HepG2 (cell line): ENCODE data around the gene GNG4. TPM values are rescaled to one million over a fixed set of nuclear protein-coding genes. Genes with fewer than 3 reads are reported as not detected.

Experiments
- FOXK2 ChIP-seq: fragments of 450-650 bp; IDR thresholded peaks from 2 replicates; pipeline ENCODE4 v1.6.1; 2016
- GTF2F1 ChIP-seq: fragments of 150-350 bp; IDR thresholded peaks from 2 replicates; pipeline ENCODE4 v1.6.1; 2014; ENCODE audit warnings: low read length
- KDM1A ChIP-seq: IDR thresholded peaks from 2 replicates; pipeline ENCODE4 v1.6.1; 2016; ENCODE audit warnings: missing compliant biosample characterization
- MXD1 ChIP-seq: sonication (generic); formaldehyde crosslinking; IDR thresholded peaks from 2 replicates; pipeline ENCODE4 v1.4.0; 2020; ENCODE audit warnings: mild to moderate bottlenecking, missing genetic modification reagents
- NR2F6 ChIP-seq, 2 experiments: IDR thresholded peaks; 2 replicates each; pipeline ENCODE4 v1.6.1; 2016; ENCODE audit warnings: antibody characterized with exemption in 1 of 2, mild to moderate bottlenecking in 1 of 2
- PRDM10 ChIP-seq: sonication (generic); formaldehyde crosslinking; IDR thresholded peaks from 2 replicates; pipeline ENCODE4 v1.4.0; 2020; ENCODE audit warnings: low read depth, missing genetic modification reagents
- TBX2 ChIP-seq: sonication (generic); formaldehyde crosslinking; IDR thresholded peaks from 2 replicates; pipeline ENCODE4 v1.5.0; 2020; ENCODE audit warnings: missing genetic modification reagents, mild to moderate bottlenecking, borderline replicate concordance
- XRCC5 ChIP-seq: fragments of 200-400 bp; formaldehyde crosslinking; optimal IDR thresholded peaks from 2 replicates; pipeline ENCODE3; 2017; ENCODE audit warnings: mild to moderate bottlenecking, low read length
- ZNF691 ChIP-seq: sonication (generic); formaldehyde crosslinking; IDR thresholded peaks from 2 replicates; pipeline ENCODE4 v1.4.0; 2020; ENCODE audit warnings: missing genetic modification reagents, low read depth, mild to moderate bottlenecking, borderline replicate concordance
- ZNF709 ChIP-seq: sonication (generic); formaldehyde crosslinking; IDR thresholded peaks from 2 replicates; pipeline ENCODE4 v1.5.0; 2020; ENCODE audit warnings: mild to moderate bottlenecking, missing genetic modification reagents
- polyA plus RNA-seq, 8 experiments: library from polyadenylated mRNA; depleted of rRNA in 3 of 8; stranded (reverse) in 7 of 8; unstranded in 1 of 8; fragments of >200 nt; fragmentation: Illumina TruSeq in 4 of 8; extraction: Trizol in 4 of 8; gene quantifications; 2 replicates each; pipeline versions ENCODE4 v1.2.1 to v1.2.3, GENCODE V29; 2011 to 2016; ENCODE audit warnings: low read depth in 4 of 8, missing spikeins in 1 of 8, mixed read lengths in 1 of 8; ENCODE audit not compliant: insufficient read depth in 1 of 8
- total RNA-seq, 5 experiments: library from RNA; depleted of rRNA; stranded (reverse); fragments of >200 nt; fragmentation: Illumina TruSeq; extraction: Trizol; gene quantifications; 2 replicates each; pipeline ENCODE4 v1.2.3, GENCODE V29; 2016; ENCODE audit warnings: low read depth in 1 of 5
- TF ChIP-seq, protein P1 (sequence below): sonication (generic); formaldehyde crosslinking; IDR thresholded peaks from 2 replicates; pipeline ENCODE4 v1.4.0; 2020; ENCODE audit warnings: mild to moderate bottlenecking, missing genetic modification reagents, borderline replicate concordance

The GNG4 gene
- total and polyA plus RNA-seq, 2 of the 13 experiments (the other 11 are each of a cell fraction or from before 2014, with no cell fraction given), result 27.1 to 69.5 TPM

GRCh38 chr1:235504494-235505222 lies 144.9 kb downstream of the GNG4 start (continued):
- TF ChIP-seq XRCC5 (peak; percentile 77), KDM1A (no peak), MXD1 (CRISPR knock-in tag) (peak; percentile 75; the same call in 1 of the 2 replicates), ZNF709 (CRISPR knock-in tag) (peak; percentile 22; the same call in 1 of the 2 replicates), FOXK2 (no peak), TBX2 (CRISPR knock-in tag) (peak; percentile 81), ZNF691 (0 out of 2 replicates have a peak, but pooled peaks have one; percentile 58), GTF2F1 (no peak), PRDM10 (CRISPR knock-in tag) (0 out of 2 replicates have a peak, but pooled peaks have one; percentile 27), NR2F6 (IDR thresholded peaks at IDR 0.05) (no peak), NR2F6 (CRISPR knock-in tag; IDR thresholded peaks at IDR 0.05) (peak; percentile 19; the same call in 1 of the 2 replicates)
- TF ChIP-seq, protein P1, sequence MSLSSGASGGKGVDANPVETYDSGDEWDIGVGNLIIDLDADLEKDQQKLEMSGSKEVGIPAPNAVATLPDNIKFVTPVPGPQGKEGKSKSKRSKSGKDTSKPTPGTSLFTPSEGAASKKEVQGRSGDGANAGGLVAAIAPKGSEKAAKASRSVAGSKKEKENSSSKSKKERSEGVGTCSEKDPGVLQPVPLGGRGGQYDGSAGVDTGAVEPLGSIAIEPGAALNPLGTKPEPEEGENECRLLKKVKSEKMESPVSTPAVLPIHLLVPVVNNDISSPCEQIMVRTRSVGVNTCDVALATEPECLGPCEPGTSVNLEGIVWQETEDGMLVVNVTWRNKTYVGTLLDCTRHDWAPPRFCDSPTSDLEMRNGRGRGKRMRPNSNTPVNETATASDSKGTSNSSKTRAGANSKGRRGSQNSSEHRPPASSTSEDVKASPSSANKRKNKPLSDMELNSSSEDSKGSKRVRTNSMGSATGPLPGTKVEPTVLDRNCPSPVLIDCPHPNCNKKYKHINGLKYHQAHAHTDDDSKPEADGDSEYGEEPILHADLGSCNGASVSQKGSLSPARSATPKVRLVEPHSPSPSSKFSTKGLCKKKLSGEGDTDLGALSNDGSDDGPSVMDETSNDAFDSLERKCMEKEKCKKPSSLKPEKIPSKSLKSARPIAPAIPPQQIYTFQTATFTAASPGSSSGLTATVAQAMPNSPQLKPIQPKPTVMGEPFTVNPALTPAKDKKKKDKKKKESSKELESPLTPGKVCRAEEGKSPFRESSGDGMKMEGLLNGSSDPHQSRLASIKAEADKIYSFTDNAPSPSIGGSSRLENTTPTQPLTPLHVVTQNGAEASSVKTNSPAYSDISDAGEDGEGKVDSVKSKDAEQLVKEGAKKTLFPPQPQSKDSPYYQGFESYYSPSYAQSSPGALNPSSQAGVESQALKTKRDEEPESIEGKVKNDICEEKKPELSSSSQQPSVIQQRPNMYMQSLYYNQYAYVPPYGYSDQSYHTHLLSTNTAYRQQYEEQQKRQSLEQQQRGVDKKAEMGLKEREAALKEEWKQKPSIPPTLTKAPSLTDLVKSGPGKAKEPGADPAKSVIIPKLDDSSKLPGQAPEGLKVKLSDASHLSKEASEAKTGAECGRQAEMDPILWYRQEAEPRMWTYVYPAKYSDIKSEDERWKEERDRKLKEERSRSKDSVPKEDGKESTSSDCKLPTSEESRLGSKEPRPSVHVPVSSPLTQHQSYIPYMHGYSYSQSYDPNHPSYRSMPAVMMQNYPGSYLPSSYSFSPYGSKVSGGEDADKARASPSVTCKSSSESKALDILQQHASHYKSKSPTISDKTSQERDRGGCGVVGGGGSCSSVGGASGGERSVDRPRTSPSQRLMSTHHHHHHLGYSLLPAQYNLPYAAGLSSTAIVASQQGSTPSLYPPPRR (CRISPR knock-in tag), result no peak; the same call in none of the 2 replicates
